Lower leg skin (tissue), 3 donors: ENCODE results near the gene PPIG.
"Not testable (repeated sequence)": the region's sequence is repeated elsewhere in the genome, so short reads cannot be mapped to it uniquely, and the experiment has no call there.

Experiments used
- CTCF ChIP-seq, 3 donors: fragments of 450-650 bp; IDR thresholded peaks; one replicate each; pipeline ENCODE4 v1.5.1; 2016; ENCODE audit warnings: antibody characterized with exemption in 3 of 3, mild to moderate bottlenecking in 3 of 3, moderate library complexity in 2 of 3
- POLR2A ChIP-seq, 2 donors: fragments of 450-650 bp; IDR thresholded peaks; one replicate each; pipeline ENCODE4 v1.6.1; 2016 to 2017; ENCODE audit warnings: antibody characterized with exemption in 2 of 2, mild to moderate bottlenecking in 1 of 2, moderate library complexity in 1 of 2

GRCh38 chr2:169570752-169571151 lies 13.4 kb upstream of the PPIG start:
- not testable (repeated sequence) for TF ChIP-seq CTCF, POLR2A (IDR thresholded peaks at IDR 0.05)
